HEK293 (cell line): Measurements from ENCODE around the gene VEPH1.

Experiments used
- CTCF ChIA-PET: fragments of 350-600 bp; formaldehyde crosslinking; extraction: SDS; loops from one replicate; lab custom pipeline; 2021; ENCODE audit warnings: antibody characterized with exemption; lab: Yijun Ruan, JAX
- POLR2A ChIA-PET: fragments of 300-600 bp; formaldehyde crosslinking; extraction: SDS; loops from one replicate; lab custom pipeline; 2020; ENCODE audit warnings: antibody characterized with exemption, inconsistent platforms; lab: Yijun Ruan, JAX
- H3K27ac ChIP-seq: fragments of 200-500 bp; sonication (Bioruptor generic); 2 replicates; pipeline ENCODE4 v1.5.1; 2014; ENCODE audit warnings: low read depth, low read length, control low read depth, inconsistent platforms; ENCODE audit errors: extremely low read depth
- H3K36me3 ChIP-seq, 2 experiments: fragments of 200-500 bp in 1 of 2; sonication (Bioruptor generic) in 1 of 2; 1 replicate in 1 of 2; 2 replicates in 1 of 2; pipeline ENCODE4 v1.5.1; 2014 to 2017; ENCODE audit warnings: inconsistent platforms in 2 of 2, low read length in 2 of 2; ENCODE audit not compliant: control insufficient read depth in 2 of 2, insufficient read depth in 1 of 2
- H3K4me1 ChIP-seq: fragments of 200-500 bp; sonication (Bioruptor generic); 2 replicates; pipeline ENCODE4 v1.5.1; 2014; ENCODE audit warnings: mild to moderate bottlenecking, low read length, inconsistent platforms; ENCODE audit not compliant: control insufficient read depth, insufficient read depth
- H3K4me3 ChIP-seq: 2 replicates; pipeline ENCODE4 v1.5.1; 2011; ENCODE audit warnings: low read depth, mild to moderate bottlenecking, control low read depth, low read length, moderate library complexity
- H3K9me3 ChIP-seq: fragments of 200-500 bp; sonication (Bioruptor generic); 2 replicates; pipeline ENCODE4 v1.5.1; 2014; ENCODE audit warnings: low read depth, low read length, inconsistent platforms; ENCODE audit not compliant: control insufficient read depth, insufficient read depth
- BCL11B ChIP-seq: fragments of 450-650 bp; formaldehyde crosslinking; IDR thresholded peaks from 2 replicates; pipeline ENCODE4 v1.5.1; 2016; ENCODE audit warnings: low read depth, missing biosample characterization, missing genetic modification characterization
- FEZF1 ChIP-seq: fragments of 450-650 bp; formaldehyde crosslinking; IDR thresholded peaks from 2 replicates; pipeline ENCODE4 v1.5.1; 2016; ENCODE audit warnings: missing biosample characterization, missing genetic modification characterization
- KLF16 ChIP-seq: fragments of 450-650 bp; formaldehyde crosslinking; IDR thresholded peaks from 2 replicates; pipeline ENCODE4 v1.5.1; 2017; ENCODE audit warnings: missing biosample characterization, missing genetic modification characterization
- MEIS1 ChIP-seq: sonication (generic); formaldehyde crosslinking; IDR thresholded peaks from 2 replicates; pipeline ENCODE4 v1.8.1; 2022; ENCODE audit warnings: missing genetic modification reagents, mild to moderate bottlenecking, borderline replicate concordance
- YY1 ChIP-seq: fragments of 450-650 bp; formaldehyde crosslinking; IDR thresholded peaks from 2 replicates; pipeline ENCODE4 v1.5.1; 2018; ENCODE audit warnings: missing biosample characterization, missing genetic modification characterization
- ZBTB48 ChIP-seq: fragments of 450-650 bp; formaldehyde crosslinking; IDR thresholded peaks from 2 replicates; pipeline ENCODE4 v1.5.1; 2016; ENCODE audit warnings: missing biosample characterization, missing genetic modification characterization
- ZNF10 ChIP-seq: fragments of 450-650 bp; formaldehyde crosslinking; IDR thresholded peaks from 2 replicates; pipeline ENCODE4 v1.5.1; 2017; ENCODE audit warnings: missing biosample characterization, missing genetic modification characterization
- ZNF121 ChIP-seq: fragments of 450-650 bp; formaldehyde crosslinking; IDR thresholded peaks from 2 replicates; pipeline ENCODE4 v1.5.1; 2016; ENCODE audit warnings: missing biosample characterization, missing genetic modification characterization
- ZNF202 ChIP-seq: fragments of 450-650 bp; formaldehyde crosslinking; IDR thresholded peaks from 2 replicates; pipeline ENCODE4 v1.5.1; 2016; ENCODE audit warnings: missing biosample characterization, missing genetic modification characterization, borderline replicate concordance
- ZNF248 ChIP-seq: fragments of 450-650 bp; formaldehyde crosslinking; IDR thresholded peaks from 2 replicates; pipeline ENCODE4 v1.5.1; 2017; ENCODE audit warnings: missing biosample characterization, missing genetic modification characterization
- ZNF324 ChIP-seq: fragments of 450-650 bp; formaldehyde crosslinking; IDR thresholded peaks from 2 replicates; pipeline ENCODE4 v1.5.1; 2016; ENCODE audit warnings: missing biosample characterization, missing genetic modification characterization
- ZNF366 ChIP-seq: fragments of 450-650 bp; formaldehyde crosslinking; conservative IDR thresholded peaks from 2 replicates; pipeline ENCODE4 v1.5.1; 2016; ENCODE audit warnings: missing biosample characterization, missing genetic modification characterization
- ZNF416 ChIP-seq: fragments of 450-650 bp; formaldehyde crosslinking; IDR thresholded peaks from 2 replicates; pipeline ENCODE4 v1.5.1; 2016; ENCODE audit warnings: missing biosample characterization, missing genetic modification characterization
- ZNF548 ChIP-seq: fragments of 450-650 bp; formaldehyde crosslinking; IDR thresholded peaks from 2 replicates; pipeline ENCODE4 v1.5.1; 2016; ENCODE audit warnings: missing biosample characterization, missing genetic modification characterization
- ZNF585B ChIP-seq: fragments of 450-650 bp; formaldehyde crosslinking; IDR thresholded peaks from 2 replicates; pipeline ENCODE4 v1.5.1; 2016; ENCODE audit warnings: missing biosample characterization, missing genetic modification characterization
- ZNF596 ChIP-seq: fragments of 450-650 bp; IDR thresholded peaks from 2 replicates; pipeline ENCODE4 v1.5.0; 2018; ENCODE audit warnings: missing biosample characterization, mild to moderate bottlenecking, missing genetic modification characterization, moderate library complexity
- ZNF624 ChIP-seq: fragments of 450-650 bp; formaldehyde crosslinking; IDR thresholded peaks from 2 replicates; pipeline ENCODE4 v1.5.1; 2017; ENCODE audit warnings: missing biosample characterization, missing genetic modification characterization
- ZNF791 ChIP-seq: fragments of 450-650 bp; formaldehyde crosslinking; IDR thresholded peaks from 2 replicates; pipeline ENCODE4 v1.5.1; 2016; ENCODE audit warnings: missing biosample characterization, missing genetic modification characterization
- TF ChIP-seq, protein P1 (sequence below): fragments of 450-650 bp; formaldehyde crosslinking; conservative IDR thresholded peaks from 2 replicates; pipeline ENCODE4 v1.5.1; 2016; ENCODE audit warnings: low read depth, missing biosample characterization, missing genetic modification characterization
- TF ChIP-seq, protein P2 (sequence below): fragments of 450-650 bp; formaldehyde crosslinking; IDR thresholded peaks from 2 replicates; pipeline ENCODE4 v1.5.1; 2016; ENCODE audit warnings: missing biosample characterization, missing genetic modification characterization, borderline replicate concordance
- TF ChIP-seq, protein P3 (sequence below): fragments of 450-650 bp; formaldehyde crosslinking; IDR thresholded peaks from 2 replicates; pipeline ENCODE4 v1.5.1; 2016; ENCODE audit warnings: missing biosample characterization, missing genetic modification characterization
- TF ChIP-seq, protein P4 (sequence below): fragments of 450-650 bp; formaldehyde crosslinking; IDR thresholded peaks from 2 replicates; pipeline ENCODE4 v1.5.1; 2016; ENCODE audit warnings: missing biosample characterization, missing genetic modification characterization
- TF ChIP-seq, protein P5 (sequence below): fragments of 450-650 bp; formaldehyde crosslinking; IDR thresholded peaks from 2 replicates; pipeline ENCODE4 v1.5.1; 2017; ENCODE audit warnings: missing biosample characterization, mild to moderate bottlenecking, missing genetic modification characterization, moderate library complexity

The VEPH1 gene

DNA sequence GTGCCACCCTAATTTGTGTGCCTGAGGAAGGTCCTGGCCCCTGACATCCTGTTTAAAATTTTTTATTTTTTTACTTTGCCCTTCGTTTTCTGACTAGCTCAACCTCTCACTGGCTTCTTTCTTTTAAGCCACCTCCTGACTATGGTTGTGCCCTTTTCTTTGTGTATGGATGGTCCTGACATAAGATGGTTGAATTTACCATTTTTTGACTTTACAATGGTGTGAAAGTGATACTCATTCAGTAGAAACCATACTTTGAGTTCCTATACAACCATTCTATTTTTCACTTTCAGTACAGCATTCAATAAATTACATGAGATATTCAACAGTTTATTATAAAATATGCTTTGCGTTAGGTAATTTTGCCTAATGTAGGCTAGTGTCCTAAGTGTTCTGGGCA, 140.9 kb downstream of the VEPH1 start (continued):
- TF ChIP-seq, protein P1, sequence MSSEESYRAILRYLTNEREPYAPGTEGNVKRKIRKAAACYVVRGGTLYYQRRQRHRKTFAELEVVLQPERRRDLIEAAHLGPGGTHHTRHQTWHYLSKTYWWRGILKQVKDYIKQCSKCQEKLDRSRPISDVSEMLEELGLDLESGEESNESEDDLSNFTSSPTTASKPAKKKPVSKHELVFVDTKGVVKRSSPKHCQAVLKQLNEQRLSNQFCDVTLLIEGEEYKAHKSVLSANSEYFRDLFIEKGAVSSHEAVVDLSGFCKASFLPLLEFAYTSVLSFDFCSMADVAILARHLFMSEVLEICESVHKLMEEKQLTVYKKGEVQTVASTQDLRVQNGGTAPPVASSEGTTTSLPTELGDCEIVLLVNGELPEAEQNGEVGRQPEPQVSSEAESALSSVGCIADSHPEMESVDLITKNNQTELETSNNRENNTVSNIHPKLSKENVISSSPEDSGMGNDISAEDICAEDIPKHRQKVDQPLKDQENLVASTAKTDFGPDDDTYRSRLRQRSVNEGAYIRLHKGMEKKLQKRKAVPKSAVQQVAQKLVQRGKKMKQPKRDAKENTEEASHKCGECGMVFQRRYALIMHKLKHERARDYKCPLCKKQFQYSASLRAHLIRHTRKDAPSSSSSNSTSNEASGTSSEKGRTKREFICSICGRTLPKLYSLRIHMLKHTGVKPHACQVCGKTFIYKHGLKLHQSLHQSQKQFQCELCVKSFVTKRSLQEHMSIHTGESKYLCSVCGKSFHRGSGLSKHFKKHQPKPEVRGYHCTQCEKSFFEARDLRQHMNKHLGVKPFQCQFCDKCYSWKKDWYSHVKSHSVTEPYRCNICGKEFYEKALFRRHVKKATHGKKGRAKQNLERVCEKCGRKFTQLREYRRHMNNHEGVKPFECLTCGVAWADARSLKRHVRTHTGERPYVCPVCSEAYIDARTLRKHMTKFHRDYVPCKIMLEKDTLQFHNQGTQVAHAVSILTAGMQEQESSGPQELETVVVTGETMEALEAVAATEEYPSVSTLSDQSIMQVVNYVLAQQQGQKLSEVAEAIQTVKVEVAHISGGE (tag by site-specific recombination), result no peak
- TF ChIP-seq ZNF10 (no peak), ZNF121 (no peak), ZNF548 (tag by site-specific recombination) (no peak)
- TF ChIP-seq, all 188 proteins: peak for 0

DNA sequence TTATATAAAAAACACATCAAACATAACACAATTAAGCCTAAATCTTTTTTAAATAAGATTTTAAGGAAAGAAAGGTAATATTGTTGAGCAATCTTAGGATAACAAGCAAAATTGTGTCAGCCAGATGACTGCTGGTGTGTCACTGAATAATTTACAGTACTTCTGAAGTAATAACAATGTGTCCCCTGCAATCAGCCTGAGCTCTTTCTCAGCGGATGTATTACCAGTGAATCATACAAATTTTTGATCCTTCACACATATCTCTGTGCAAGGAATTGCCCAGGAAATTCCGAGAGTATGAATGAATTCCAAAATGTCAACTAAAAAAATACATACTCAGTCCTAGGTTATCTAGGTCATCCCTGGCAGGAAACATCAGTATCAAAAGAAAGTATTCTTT, 143.2 kb downstream of the VEPH1 start:
- Histone ChIP-seq H3K4me1 (no peaks in the 10 kb centered on the region), H3K36me3 (no peaks in the 10 kb centered on the region), H3K9me3 (no peaks in the 10 kb centered on the region), H3K27ac (no peak overlapping the region), H3K4me3 (no peak overlapping the region)
- ChIA-PET CTCF (no interaction called here), POLR2A (no interaction called here)
- TF ChIP-seq KLF16 (no peak), ZNF248 (no peak), BCL11B (tag by site-specific recombination) (no peak), ZNF416 (tag by site-specific recombination) (no peak), ZNF324 (tag by site-specific recombination) (no peak), ZNF202 (tag by site-specific recombination) (no peak), ZBTB48 (tag by site-specific recombination) (no peak), FEZF1 (tag by site-specific recombination) (no peak), ZNF585B (tag by site-specific recombination) (no peak), ZNF596 (no peak), ZNF791 (tag by site-specific recombination) (no peak), ZNF624 (tag by site-specific recombination) (no peak), ZNF366 (tag by site-specific recombination) (no peak), YY1 (tag by site-specific recombination) (no peak), MEIS1 (CRISPR knock-in tag) (no peak)
- TF ChIP-seq, protein P2, sequence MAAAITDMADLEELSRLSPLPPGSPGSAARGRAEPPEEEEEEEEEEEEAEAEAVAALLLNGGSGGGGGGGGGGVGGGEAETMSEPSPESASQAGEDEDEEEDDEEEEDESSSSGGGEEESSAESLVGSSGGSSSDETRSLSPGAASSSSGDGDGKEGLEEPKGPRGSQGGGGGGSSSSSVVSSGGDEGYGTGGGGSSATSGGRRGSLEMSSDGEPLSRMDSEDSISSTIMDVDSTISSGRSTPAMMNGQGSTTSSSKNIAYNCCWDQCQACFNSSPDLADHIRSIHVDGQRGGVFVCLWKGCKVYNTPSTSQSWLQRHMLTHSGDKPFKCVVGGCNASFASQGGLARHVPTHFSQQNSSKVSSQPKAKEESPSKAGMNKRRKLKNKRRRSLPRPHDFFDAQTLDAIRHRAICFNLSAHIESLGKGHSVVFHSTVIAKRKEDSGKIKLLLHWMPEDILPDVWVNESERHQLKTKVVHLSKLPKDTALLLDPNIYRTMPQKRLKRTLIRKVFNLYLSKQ, result no peak
- TF ChIP-seq, protein P3, sequence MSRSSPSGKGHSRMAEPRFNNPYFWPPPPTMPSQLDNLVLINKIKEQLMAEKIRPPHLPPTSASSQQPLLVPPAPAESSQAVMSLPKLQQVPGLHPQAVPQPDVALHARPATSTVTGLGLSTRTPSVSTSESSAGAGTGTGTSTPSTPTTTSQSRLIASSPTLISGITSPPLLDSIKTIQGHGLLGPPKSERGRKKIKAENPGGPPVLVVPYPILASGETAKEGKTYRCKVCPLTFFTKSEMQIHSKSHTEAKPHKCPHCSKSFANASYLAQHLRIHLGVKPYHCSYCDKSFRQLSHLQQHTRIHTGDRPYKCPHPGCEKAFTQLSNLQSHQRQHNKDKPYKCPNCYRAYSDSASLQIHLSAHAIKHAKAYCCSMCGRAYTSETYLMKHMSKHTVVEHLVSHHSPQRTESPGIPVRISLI (tag by site-specific recombination), result no peak
- TF ChIP-seq, protein P4, sequence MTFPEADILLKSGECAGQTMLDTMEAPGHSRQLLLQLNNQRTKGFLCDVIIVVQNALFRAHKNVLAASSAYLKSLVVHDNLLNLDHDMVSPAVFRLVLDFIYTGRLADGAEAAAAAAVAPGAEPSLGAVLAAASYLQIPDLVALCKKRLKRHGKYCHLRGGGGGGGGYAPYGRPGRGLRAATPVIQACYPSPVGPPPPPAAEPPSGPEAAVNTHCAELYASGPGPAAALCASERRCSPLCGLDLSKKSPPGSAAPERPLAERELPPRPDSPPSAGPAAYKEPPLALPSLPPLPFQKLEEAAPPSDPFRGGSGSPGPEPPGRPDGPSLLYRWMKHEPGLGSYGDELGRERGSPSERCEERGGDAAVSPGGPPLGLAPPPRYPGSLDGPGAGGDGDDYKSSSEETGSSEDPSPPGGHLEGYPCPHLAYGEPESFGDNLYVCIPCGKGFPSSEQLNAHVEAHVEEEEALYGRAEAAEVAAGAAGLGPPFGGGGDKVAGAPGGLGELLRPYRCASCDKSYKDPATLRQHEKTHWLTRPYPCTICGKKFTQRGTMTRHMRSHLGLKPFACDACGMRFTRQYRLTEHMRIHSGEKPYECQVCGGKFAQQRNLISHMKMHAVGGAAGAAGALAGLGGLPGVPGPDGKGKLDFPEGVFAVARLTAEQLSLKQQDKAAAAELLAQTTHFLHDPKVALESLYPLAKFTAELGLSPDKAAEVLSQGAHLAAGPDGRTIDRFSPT, result no peak
- TF ChIP-seq, protein P5, sequence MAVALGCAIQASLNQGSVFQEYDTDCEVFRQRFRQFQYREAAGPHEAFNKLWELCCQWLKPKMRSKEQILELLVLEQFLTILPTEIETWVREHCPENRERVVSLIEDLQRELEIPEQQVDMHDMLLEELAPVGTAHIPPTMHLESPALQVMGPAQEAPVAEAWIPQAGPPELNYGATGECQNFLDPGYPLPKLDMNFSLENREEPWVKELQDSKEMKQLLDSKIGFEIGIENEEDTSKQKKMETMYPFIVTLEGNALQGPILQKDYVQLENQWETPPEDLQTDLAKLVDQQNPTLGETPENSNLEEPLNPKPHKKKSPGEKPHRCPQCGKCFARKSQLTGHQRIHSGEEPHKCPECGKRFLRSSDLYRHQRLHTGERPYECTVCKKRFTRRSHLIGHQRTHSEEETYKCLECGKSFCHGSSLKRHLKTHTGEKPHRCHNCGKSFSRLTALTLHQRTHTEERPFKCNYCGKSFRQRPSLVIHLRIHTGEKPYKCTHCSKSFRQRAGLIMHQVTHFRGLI (tag by site-specific recombination), result no peak
- TF ChIP-seq, all 188 proteins: peak for 0
